ENCODE data around the gene TAL1.

- TF ChIP-seq CTCF (conservative IDR thresholded peaks at IDR 0.05 in 1 of 2, IDR thresholded peaks at IDR 0.05 in 1 of 2; ENCODE audit: low read depth in 1 of 2, low read length in 2 of 2) (no peak), EZH2 (IDR thresholded peaks at IDR 0.05; ENCODE audit: low read length, missing control alignments) (no peak)
Observed at GRCh38 chr1:47174656-47175020, 57.4 kb downstream of the TAL1 start.

All from fibroblast of lung (primary cell).